DMS53 treated with DMSO at 0.1 percent for 48 hours (cell line): Measurements from ENCODE around the gene RPLP1.

Source experiments
- DNase-seq: peaks from one replicate; lab custom pipeline; 2025; ENCODE audit not compliant: unreplicated experiment; lab: John Stamatoyannopoulos, UW

RPLP1 gene

DNA sequence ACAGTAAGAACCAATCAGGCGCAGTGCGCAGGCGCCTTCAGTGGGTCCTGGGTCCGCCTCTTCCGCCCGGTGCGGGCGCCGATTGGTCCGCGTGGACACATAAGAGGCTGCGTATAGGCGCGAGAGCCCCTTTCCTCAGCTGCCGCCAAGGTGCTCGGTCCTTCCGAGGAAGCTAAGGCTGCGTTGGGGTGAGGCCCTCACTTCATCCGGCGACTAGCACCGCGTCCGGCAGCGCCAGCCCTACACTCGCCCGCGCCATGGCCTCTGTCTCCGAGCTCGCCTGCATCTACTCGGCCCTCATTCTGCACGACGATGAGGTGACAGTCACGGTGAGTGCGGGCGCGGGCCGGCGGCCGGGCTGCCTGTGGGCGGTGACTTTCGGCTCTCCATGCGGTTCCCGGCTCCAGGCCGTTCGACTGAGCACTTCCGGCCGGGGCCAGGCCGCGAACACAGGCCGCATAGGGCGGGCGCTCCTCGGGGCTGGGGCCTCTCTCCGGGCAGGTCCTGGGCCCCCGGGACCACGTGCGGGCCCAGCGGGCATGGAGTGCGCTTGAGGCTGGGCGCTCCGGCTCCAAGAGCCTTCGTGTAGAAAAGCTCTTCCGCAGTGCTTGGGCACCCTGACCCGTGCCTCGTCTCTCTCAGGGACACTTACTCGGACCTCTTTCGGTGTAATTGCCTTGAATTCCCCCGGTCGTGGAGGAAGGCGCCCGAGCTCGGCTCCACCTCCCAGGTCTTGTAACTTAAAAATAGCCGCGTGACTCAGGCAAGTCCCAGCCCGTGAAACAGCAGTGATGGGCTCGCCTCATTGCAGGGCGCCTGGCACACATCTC, at the start of gene RPLP1:
Gene RPLP1, plus strand, starts transcription at position 127 of the 830 bp plus-strand sequence. Its CDS starts 131 bp downstream, at position 258.
- DNase-seq, result peak; percentile 86

GRCh38 chr15:69403594-69403993, 49.0 kb upstream of the RPLP1 start:
- DNase-seq, result no peak

GRCh38 chr15:69405110-69405509, 47.5 kb upstream of the RPLP1 start:
- DNase-seq, result no peak

DNA sequence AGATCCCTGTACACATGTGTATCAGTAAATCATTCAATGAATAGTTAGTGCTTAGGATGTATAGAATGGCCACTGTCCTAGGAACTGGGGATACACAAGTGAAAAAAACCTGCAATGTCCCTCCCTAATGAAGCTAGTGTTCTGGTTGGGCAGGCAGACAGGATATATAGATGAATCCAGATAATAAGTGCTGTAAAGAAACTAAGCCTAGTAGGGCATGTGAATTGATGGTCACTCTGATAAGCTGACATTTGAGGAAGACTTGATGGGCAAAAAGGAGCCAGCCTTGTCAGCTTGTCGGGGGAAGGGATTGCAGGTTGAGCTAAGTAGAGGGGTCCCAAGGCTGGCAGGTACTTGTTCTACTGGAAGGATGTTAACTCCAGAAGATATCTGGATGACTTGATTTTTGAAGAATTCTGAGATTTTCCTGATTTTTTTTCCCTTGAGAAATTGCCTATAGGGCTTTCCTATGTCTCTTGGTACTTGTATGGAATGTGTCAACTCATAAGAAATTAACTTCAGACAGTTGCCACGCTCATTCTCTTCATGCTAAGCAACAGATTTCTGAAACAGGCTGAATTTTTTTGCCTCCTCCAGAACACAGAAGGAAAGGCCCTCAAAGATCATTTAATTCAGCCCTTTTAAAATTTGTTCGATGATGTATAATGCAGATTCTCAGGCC, 44.8 kb upstream of the RPLP1 start:
- no peak for DNase-seq

- DNase-seq, result no peak
Observed at GRCh38 chr15:69408841-69409240, 43.8 kb upstream of the RPLP1 start.

DNA sequence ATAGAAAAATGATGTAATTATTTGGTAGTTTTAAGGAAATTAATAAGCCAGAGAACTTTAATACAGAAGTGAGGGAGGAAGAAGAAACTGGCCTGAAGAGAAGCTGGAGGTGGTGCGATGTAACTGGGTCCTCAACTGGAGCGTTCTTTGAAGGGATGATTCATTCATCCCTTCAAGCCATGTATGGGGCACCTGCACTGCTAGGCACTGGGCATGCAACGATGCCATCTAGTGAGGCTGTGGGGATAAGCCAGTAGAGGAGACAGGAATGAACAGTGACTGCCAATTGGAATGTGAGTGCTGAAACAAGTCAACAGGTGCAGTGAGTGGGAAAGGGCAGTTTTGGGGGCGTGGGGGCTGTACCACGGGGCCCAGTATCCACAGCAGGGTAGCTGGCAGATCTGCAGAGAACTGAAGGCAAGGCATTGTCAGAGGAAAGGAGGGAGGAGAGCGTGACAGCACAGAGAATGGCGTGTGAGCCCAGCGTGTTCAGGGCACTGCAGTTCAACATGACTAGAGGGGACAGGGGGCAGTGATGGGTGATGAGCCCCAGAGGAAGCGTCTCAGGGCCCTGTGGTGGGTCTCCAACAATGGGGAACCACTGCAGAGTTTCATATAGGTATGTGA, 42.3 kb upstream of the RPLP1 start:
- peak; percentile 26 for DNase-seq

GRCh38 chr15:69412274-69412673, 40.3 kb upstream of the RPLP1 start:
- DNase-seq, result no peak

DNA sequence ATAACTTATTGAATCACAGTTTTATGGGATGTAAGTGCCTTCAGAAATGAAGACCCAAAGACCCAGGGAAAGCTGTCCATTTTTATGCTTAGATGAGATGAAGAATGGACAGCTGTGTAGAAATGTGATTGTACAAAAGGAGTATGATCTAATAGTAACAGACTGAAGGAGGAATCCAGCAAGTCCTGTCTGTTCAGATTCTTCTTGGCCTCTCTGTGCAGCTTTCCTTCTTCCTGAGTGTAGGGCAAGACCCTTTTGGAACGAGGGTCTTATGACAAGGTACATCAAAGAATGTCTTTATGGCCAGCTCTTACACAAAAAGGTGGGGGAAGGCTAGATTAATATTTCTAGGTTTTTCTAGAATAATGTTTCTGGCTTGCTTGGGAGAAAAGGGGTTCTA, 39.9 kb upstream of the RPLP1 start:
- no peak for DNase-seq

DNA sequence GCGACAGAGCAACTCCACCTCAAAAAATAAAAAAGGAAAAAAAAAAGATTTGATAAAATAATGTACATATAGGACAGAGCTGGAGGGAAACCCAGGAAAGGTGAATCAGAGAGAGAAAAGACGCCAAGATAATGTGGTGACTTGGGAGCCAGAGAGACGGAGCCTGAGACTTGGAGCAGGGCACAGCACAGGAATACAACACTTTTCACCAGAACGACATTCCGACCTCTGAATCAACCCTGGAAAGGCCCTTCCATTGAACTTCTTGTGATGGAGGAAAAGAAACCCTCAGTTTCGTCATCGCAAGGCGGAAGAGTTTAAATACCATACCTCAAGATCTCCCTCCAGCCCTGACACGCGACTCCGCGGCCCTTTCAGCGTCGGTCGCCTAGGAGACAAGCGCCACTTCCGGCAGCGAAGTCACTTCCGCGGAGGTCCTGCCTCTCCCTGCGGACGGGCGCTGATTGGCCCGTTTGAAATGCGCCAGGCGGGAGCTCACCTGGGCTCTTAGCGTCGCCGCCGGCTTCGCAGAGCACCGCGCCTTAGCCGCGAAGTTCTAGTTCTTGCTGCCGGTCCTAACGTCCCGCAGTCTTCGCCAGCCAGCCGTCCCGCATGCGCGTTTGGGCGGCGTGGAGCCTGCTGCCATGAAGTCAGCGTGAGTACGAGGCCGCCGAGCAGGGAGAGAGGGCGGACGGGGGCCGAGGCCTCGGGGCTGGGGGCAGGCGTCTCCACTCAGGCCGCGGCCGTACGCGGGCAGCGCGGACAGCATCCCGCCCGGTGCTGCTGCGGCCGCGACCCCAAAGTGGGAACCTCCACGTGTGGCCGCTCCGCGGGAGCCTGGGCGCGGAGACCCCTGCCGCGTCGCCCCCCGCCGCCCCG, 38.6 kb upstream of the RPLP1 start, which contains the start of gene KIF23:
Gene KIF23, plus strand, starts transcription at position 528 of the 879 bp plus-strand sequence. Its CDS starts 117 bp downstream, at position 645.
- peak; percentile 84 for DNase-seq

DNA sequence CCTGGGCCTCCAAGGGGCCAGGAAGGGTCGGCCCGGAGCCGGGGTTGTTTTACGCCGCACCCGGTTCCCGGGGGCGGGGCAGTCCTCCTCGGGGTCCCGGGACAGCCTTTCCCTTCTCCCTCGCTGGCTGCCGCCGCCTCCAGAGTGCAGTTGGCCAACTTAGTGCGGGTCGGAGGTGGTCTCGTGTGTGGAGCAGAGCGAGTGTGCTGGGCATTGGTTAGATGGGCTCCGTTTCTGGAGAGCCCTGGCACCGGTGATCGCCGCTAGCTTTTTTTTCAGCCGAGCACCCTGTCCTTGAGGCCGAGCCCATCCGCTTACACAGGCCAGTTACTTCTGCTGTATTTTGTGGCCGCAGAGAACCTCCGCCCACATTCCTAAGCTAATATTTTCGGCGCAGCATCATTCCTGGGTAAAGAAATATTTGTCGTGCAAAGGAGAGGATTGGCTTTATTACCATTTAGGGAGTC, 37.9 kb upstream of the RPLP1 start:
- DNase-seq, result no peak

GRCh38 chr15:69415381-69415780, 37.2 kb upstream of the RPLP1 start:
- no peak for DNase-seq

DNA sequence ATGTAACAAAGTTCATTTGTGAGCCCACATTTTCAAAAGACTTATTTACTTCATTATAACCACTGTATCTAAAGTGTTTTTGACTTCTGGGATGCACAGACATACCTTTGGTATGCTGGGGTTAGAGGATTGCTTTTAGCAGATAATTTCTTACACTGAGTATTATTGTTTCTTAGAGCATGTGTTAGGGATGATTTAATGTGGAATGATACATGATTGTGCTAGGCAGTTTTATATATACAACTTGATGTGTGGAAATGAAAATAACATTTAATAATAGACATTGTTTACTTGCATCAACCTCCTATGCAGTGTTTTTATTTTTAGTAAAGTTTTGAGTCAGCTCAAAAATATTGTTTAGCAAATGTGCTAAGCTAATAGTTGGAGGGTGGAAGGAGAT, 35.0 kb upstream of the RPLP1 start:
- no peak for DNase-seq

- no peak for DNase-seq
Observed at GRCh38 chr15:69421498-69421897, 31.1 kb upstream of the RPLP1 start.

- no peak for DNase-seq
Observed at GRCh38 chr15:69422336-69422895, 30.2 kb upstream of the RPLP1 start.

GRCh38 chr15:69424001-69424400, 28.6 kb upstream of the RPLP1 start:
- no peak for DNase-seq

GRCh38 chr15:69424748-69425413, 27.7 kb upstream of the RPLP1 start:
- no peak for DNase-seq

- no peak for DNase-seq
Observed at GRCh38 chr15:69433831-69434230, 18.8 kb upstream of the RPLP1 start.

DNA sequence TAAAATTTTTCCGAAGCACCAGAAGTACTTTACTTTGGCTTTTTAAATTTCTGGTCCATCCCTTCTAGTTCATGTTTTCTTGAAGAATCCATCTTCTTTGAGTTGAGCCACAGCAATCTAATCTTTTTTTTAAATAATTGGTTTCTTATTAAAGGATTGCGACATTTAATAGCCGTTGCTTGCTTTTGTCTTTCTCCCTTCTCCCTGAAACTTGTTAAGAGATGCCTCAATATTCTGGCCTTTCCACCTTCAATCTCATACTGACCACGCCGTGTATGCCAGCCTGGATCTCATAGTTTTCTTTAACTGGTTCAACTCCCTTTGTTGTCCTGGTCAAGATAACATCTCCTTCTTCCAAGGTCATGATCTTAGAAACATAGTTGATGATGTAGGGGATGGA, 18.4 kb upstream of the RPLP1 start:
- DNase-seq, result no peak

GRCh38 chr15:69434679-69435078, 17.9 kb upstream of the RPLP1 start:
- no peak for DNase-seq

GRCh38 chr15:69435985-69436384, 16.6 kb upstream of the RPLP1 start:
- no peak for DNase-seq
